ENCODE data around the gene TTC27. TPM values are rescaled to one million over a fixed set of nuclear protein-coding genes. Genes with fewer than 3 reads are reported as not detected.
A peak's percentile ranks its signal among the peaks of the same experiment; 100 is the strongest.
"Not testable (repeated sequence)": the region's sequence is repeated elsewhere in the genome, so short reads cannot be mapped to it uniquely, and the experiment has no call there.

TTC27 gene
- total and polyA plus RNA-seq, 8 donors = 3.4 to 13.3 (median 9.9) TPM

GRCh38 chr2:32863326-32863725 lies 235.5 kb downstream of the TTC27 start:
- Histone ChIP-seq H3K9me3 (no peaks in the 10 kb centered on the region), H3K36me3 (no peaks in the 10 kb centered on the region), H3K4me3 (no peak overlapping the region), H3K27ac (no peak overlapping the region), H3K27me3 (no peaks in the 10 kb centered on the region), H3K4me1 (no peaks in the 10 kb centered on the region)
- 77 to 78% methylated on average over 2 of the region's 2 CpGs for WGBS, 2 donors
- ATAC-seq (no peak), DNase-seq (no peak), FAIRE-seq (no peak)
- intact Hi-C loops (cut with DNase I) = no loop called here
- no peak for TF ChIP-seq CTCF (IDR thresholded peaks at IDR 0.05)

GRCh38 chr2:32863803-32864202 lies 236.0 kb downstream of the TTC27 start:
- DNase-seq = no peak
- Histone ChIP-seq H3K27ac (no peak overlapping the region), H3K4me3 (no peak overlapping the region), H3K27me3 (no peaks in the 10 kb centered on the region), H3K9me3 (no peaks in the 10 kb centered on the region), H3K4me1 (no peaks in the 10 kb centered on the region), H3K36me3 (no peaks in the 10 kb centered on the region)
- no peak for ATAC-seq
- intact Hi-C loops (cut with DNase I) = no loop called here
- WGBS, 2 donors = 89 to 90% methylated on average over 7 of the region's 7 CpGs
- FAIRE-seq = no peak
- no peak for TF ChIP-seq CTCF (IDR thresholded peaks at IDR 0.05)

GRCh38 chr2:32864334-32865111 lies 236.7 kb downstream of the TTC27 start:
- Histone ChIP-seq H3K4me1 (no peaks in the 10 kb centered on the region), H3K27ac (no peak overlapping the region), H3K4me3 (no peak overlapping the region), H3K36me3 (no peaks in the 10 kb centered on the region), H3K9me3 (no peaks in the 10 kb centered on the region), H3K27me3 (no peaks in the 10 kb centered on the region)
- no peak for DNase-seq
- FAIRE-seq = no peak
- WGBS, 2 donors = 44 to 45% methylated on average over 7 of the region's 7 CpGs
- no peak for TF ChIP-seq CTCF (IDR thresholded peaks at IDR 0.05)
- intact Hi-C loops (cut with DNase I) = no loop called here
- ATAC-seq = peak in 2 of 4 donors; percentile 37 to 60

- Histone ChIP-seq H3K27me3 (no peaks in the 10 kb centered on the region), H3K36me3 (no peaks in the 10 kb centered on the region), H3K9me3 (no peaks in the 10 kb centered on the region), H3K4me1 (no peaks in the 10 kb centered on the region), H3K27ac (no peak overlapping the region), H3K4me3 (no peak overlapping the region)
- intact Hi-C loops (cut with DNase I) = no loop called here
- peak in 1 of 4 donors; percentile 32 for ATAC-seq
- FAIRE-seq = no peak
- no peak for DNase-seq
- TF ChIP-seq CTCF (IDR thresholded peaks at IDR 0.05) = no peak
- WGBS, 2 donors = 53 to 63% methylated on average over 3 of the region's 3 CpGs
Measured at GRCh38 chr2:32865399-32866068, 237.7 kb downstream of the TTC27 start.

GRCh38 chr2:32866462-32866861 lies 238.6 kb downstream of the TTC27 start:
- intact Hi-C loops (cut with DNase I); H3K27me3 ChIP-seq; H3K36me3 ChIP-seq; H3K4me3 ChIP-seq; H3K9me3 ChIP-seq; H3K4me1 ChIP-seq; H3K27ac ChIP-seq; DNase-seq; ATAC-seq: not testable (repeated sequence)
- WGBS, 2 donors = 83 to 88% methylated on average over 1 of the region's 1 CpG
- FAIRE-seq = peak; percentile 59

Small RNA genes within 50 kb of the gene (microRNA-seq; reads per million reads assigned to microRNA genes)
- 0 reads per million in 2 donors for gene MIR4765

Measured in pancreas (tissue), 10 donors.